Fibroblast of the aortic adventitia (primary cell): ENCODE results near the gene CMTM5. TPM values are rescaled to one million over a fixed set of nuclear protein-coding genes. Genes with fewer than 3 reads are reported as not detected.

Source experiments
- DNase-seq: peaks from one replicate; pipeline ENCODE4 v3.0.0-alpha.2; 2010; ENCODE audit warnings: low read depth
- H3K4me3 ChIP-seq: 2 replicates; pipeline ENCODE4 v1.5.1; 2011; ENCODE audit warnings: low read depth, mild to moderate bottlenecking, control low read depth, low read length, moderate library complexity
- CTCF ChIP-seq: IDR thresholded peaks from 2 replicates; pipeline ENCODE4 v1.5.1; 2011; ENCODE audit warnings: mild to moderate bottlenecking, low read length, control low read depth, inconsistent platforms; ENCODE audit not compliant: insufficient read depth
- small RNA-seq: library from RNA; depleted of rRNA; stranded (forward); fragments of <200 nt; gene quantifications from one replicate; pipeline ENCODE3, GENCODE V24; 2012
- total RNA-seq: library from RNA; depleted of rRNA; stranded (reverse); fragments of >200 nt; gene quantifications from 2 replicates; pipeline ENCODE4 v1.2.3, GENCODE V29; 2012; ENCODE audit warnings: low replicate concordance

The CMTM5 gene
- total RNA-seq, 1 donor, result not detected

GRCh38 chr14:23428686-23429495 is 52.0 kb downstream of the CMTM5 start:
- H3K4me3 ChIP-seq, result no peak overlapping the region
- no peak for TF ChIP-seq CTCF
- DNase-seq, result no peak

Small RNAs within 50 kb of the gene (small RNA-seq; reads per million reads assigned to genes)
- not detected for gene MIR208A
- gene MIR208B, result not detected

Other genes with a start within 250 kb of the CMTM5 start
- gene SLC7A8, start 193.4 kb upstream of the CMTM5 start, total RNA-seq, result 11.7 and 37.5 TPM in 2 replicates
- not detected in 2 replicates for gene RNF212B, start 139.1 kb upstream of the CMTM5 start, total RNA-seq
- 7.0 and 7.5 TPM in 2 replicates for gene HOMEZ, start 90.9 kb upstream of the CMTM5 start, total RNA-seq
- 6.6 and 10.9 TPM in 2 replicates for gene PPP1R3E, start 74.2 kb upstream of the CMTM5 start, total RNA-seq
- 18.5 and 19.9 TPM in 2 replicates for gene BCL2L2, start 70.2 kb upstream of the CMTM5 start, total RNA-seq
- 44.8 and 53.4 TPM in 2 replicates for gene PABPN1, start 55.6 kb upstream of the CMTM5 start, total RNA-seq
- gene SLC22A17, start 24.2 kb upstream of the CMTM5 start, total RNA-seq, result 9.6 and 13.4 TPM in 2 replicates
- gene EFS, start 11.9 kb upstream of the CMTM5 start, total RNA-seq, result 4.6 and 10.8 TPM in 2 replicates
- gene IL25, start 4.2 kb upstream of the CMTM5 start, total RNA-seq, result not detected in 2 replicates
- not detected in 2 replicates for gene MYH6, start 31.2 kb downstream of the CMTM5 start, total RNA-seq
- not detected in 2 replicates for gene MYH7, start 58.6 kb downstream of the CMTM5 start, total RNA-seq
- 31.5 and 73.5 TPM in 2 replicates for gene NGDN, start 92.7 kb downstream of the CMTM5 start, total RNA-seq
- 0.36 and 0.41 TPM in 2 replicates for gene ZFHX2, start 174.7 kb downstream of the CMTM5 start, total RNA-seq
- gene THTPA, start 179.2 kb downstream of the CMTM5 start, total RNA-seq, result 22.3 and 26.8 TPM in 2 replicates
- gene AP1G2, start 190.7 kb downstream of the CMTM5 start, total RNA-seq, result 4.0 and 4.3 TPM in 2 replicates
- gene JPH4, start 201.7 kb downstream of the CMTM5 start, total RNA-seq, result not detected in 2 replicates